SK-N-MC (cell line): ENCODE measurements around the gene CENPK.

Experiments
- EZH2 ChIP-seq: fragments of 200-600 bp; sonication (generic); IDR thresholded peaks from one replicate; pipeline ENCODE4 v1.6.1; 2017; ENCODE audit warnings: antibody characterized with exemption
- POLR2AphosphoS5 ChIP-seq: IDR thresholded peaks from 2 replicates; pipeline ENCODE4 v1.6.1; 2012; ENCODE audit warnings: mild to moderate bottlenecking, low read depth, low read length, borderline replicate concordance

DNA sequence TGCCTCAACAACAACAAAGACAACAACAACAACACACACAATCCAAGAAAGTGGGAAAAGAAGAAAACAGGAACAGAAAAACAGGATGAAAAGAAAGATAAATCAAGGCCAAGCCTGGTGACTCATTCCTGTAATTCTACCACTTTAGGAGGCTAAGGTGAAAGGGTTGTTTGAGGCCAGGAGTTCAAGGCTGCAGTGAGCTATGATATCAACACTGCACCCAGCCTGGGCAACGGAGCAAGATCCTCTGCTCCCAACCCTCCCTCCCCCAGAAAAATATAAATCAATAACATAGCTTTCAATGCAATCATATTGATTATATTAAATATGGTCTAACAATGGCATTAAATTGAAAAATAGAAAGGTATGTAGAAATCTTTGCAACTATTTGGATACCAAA lies 32.1 kb downstream of the CENPK start:
- no peak for TF ChIP-seq EZH2
- TF ChIP-seq POLR2AphosphoS5: no peak
